Measurements from ENCODE around the gene ENSA. TPM values are rescaled to one million over a fixed set of nuclear protein-coding genes. Genes with fewer than 3 reads are reported as not detected.
"Not testable (repeated sequence)": the region's sequence is repeated elsewhere in the genome, so short reads cannot be mapped to it uniquely, and the experiment has no call there.

Gene ENSA
- total RNA-seq, 1 donor from 2014 or later = 126 TPM

DNA sequence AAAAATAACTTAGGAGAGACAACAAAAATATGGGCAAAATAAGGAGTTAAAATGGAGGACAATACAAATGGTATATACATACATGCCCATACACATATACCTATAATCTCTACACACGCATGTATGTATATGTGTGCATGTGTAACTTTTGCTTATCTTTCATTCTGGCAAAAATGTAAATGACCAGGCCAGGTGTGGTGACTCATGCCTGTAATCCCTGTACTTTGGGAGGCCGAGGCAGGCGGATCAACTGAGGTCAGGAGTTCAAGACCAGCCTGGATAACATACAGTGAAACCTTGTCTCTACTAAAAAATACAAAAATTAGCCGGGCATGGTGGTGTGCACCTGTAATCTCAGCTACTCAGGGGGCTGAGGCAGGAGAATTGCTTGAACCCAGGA is 31.1 kb downstream of the ENSA start:
- DNase-seq; intact Hi-C loops (cut with micrococcal nuclease); ATAC-seq: not testable (repeated sequence)

- ATAC-seq (no peak), DNase-seq (no peak)
- intact Hi-C loops (cut with micrococcal nuclease) = no loop called here
Measured at GRCh38 chr1:150596976-150597375, 32.4 kb downstream of the ENSA start.

- ATAC-seq = no peak
- intact Hi-C loops (cut with micrococcal nuclease) = no loop called here
- DNase-seq = no peak
Measured at GRCh38 chr1:150596095-150596892, 33.1 kb downstream of the ENSA start.

- ATAC-seq = no peak
- no peak for DNase-seq
- intact Hi-C loops (cut with micrococcal nuclease) = no loop called here
Measured at GRCh38 chr1:150582371-150582770, 47.0 kb downstream of the ENSA start.

- intact Hi-C loops (cut with micrococcal nuclease); DNase-seq; ATAC-seq: not testable (repeated sequence)
Measured at GRCh38 chr1:150581962-150582361, 47.5 kb downstream of the ENSA start.

DNA sequence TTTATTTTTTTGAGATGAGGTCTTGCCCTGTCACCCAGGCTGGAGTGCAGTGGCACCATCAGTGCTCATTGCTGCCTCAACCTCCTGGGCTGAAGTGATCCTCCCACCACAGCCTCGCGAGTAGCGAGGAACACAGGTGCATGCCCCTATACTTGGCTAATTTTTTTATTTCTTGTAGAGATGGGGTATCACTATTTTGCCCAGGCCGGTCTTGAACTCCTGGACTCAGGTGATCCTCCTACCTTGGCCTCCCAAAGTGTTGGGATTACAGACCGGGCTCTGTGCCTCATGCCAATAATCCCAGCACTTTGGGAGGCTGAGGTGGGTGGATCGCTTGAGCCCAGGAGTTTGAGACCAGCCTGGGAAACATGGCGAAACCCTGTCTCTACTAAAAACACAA is 48.0 kb downstream of the ENSA start:
- ATAC-seq; intact Hi-C loops (cut with micrococcal nuclease); DNase-seq: not testable (repeated sequence)

DNA sequence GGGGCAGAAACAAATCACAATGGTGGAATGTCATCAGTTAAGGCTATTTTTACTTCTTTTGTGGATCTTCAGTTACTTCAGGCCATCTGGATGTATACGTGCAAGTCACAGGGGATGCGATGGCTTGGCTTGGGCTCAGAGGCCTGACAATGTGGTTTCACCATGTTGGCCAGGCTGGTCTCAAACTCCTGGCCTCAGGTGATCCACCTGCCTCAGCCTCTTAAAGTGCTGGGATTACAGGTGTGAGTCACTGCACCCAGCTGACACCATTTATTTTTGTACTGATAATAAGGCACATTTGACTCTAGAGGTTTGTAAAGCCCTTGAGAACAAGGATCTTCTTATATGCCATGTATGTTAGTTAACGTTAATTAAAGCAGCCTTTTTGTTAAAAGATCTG is 48.4 kb downstream of the ENSA start:
- intact Hi-C loops (cut with micrococcal nuclease); DNase-seq; ATAC-seq: not testable (repeated sequence)

GRCh38 chr1:150579945-150580642 is 49.3 kb downstream of the ENSA start:
- ATAC-seq = peak; percentile 3
- DNase-seq = no peak
- intact Hi-C loops (cut with micrococcal nuclease) = loop anchor here (5.0 kb wide), 1 partner anchor 42 kb away; no protein-coding TSS in a partner anchor

DNA sequence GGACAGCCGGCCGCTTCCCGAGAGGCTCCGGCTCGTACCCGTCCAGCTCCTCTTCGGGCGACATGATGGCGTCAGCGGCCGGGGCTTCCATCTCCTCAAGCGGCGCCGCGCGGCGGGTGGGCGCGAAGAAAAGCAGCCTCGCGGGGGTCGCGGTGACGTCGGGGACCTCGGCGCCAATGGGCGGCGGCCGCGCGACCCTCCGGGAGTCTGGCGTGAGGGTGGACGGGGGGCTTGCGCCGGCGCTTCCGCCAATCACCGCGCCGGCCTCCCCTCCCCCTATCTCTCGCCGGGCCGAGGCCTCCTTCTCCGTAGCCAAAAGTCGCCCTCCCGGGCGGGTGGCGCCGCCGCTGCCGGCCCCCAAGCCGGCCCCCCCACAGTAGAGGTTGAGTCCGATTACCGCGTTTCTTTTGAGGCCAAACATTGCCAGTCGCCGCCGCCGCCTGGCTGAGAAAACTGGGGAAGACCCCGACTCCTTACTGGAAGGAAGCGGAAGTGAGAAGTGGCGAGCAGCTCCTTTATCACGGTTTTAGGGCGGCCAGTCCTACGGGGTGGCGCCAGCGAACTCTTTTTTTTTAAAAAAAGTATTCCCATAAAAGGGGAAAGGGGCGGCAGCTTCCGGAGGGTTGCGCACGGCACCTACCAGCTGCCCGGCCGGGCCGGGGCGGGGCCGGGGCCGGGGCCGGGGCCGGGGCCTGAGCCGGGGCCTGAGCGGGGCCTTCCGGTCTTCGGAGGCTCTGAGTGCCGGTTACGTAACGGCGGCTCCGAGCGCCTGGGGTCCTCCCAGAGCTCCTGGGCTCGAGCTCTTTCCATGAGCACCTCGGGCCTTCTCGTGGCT is 50.1 kb downstream of the ENSA start, which contains the start of gene MCL1:
Gene MCL1, minus strand, starts transcription at position 501 of the 835 bp plus-strand sequence. Its CDS starts 80 bp downstream, at position 421.
- intact Hi-C loops (cut with micrococcal nuclease) = loop anchor here (5.0 kb wide), 1 partner anchor 43 kb away; no protein-coding TSS in a partner anchor
- peak; percentile 97 for DNase-seq
- peak; percentile 91 for ATAC-seq

DNA sequence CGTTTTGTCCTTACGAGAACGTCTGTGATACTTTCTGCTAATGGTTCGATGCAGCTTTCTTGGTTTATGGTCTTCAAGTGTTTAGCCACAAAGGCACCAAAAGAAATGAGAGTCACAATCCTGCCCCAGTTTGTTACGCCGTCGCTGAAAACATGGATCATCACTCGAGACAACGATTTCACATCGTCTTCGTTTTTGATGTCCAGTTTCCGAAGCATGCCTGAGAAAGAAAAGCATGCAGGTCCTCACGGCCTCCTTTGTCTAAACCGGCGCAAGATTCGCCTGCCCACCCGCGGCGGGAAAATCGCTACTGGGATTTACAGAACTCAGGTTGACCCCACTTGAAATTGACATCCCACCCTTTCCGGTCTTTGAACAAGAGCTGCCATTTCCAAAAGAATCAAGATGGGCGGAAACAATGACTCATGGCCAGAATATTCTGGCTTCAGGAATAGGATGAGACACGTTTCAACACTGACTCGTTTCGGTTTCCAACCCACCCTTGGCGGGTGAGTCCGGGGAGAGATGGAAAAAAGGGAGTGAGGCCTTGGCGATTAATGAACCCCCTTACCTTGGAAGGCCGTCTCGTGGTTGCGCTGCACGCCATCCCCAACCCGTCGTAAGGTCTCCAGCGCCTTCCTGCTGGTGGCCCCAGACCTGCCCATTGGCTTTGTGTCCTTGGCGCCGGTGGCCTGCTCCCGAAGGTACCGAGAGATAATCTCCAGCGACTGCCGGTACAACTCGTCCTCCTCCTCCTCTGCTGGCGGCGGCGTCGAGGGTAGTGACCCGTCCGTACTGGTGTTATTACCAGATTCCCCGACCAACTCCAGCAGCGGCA is 50.9 kb downstream of the ENSA start:
- ATAC-seq = peak; percentile 42
- DNase-seq = peak; percentile 62
- intact Hi-C loops (cut with micrococcal nuclease) = loop anchor here (5.0 kb wide), 1 partner anchor 44 kb away; no protein-coding TSS in a partner anchor

- ATAC-seq (no peak), DNase-seq (no peak)
- intact Hi-C loops (cut with micrococcal nuclease) = loop anchor here (5.0 kb wide), 1 partner anchor 45 kb away; no protein-coding TSS in a partner anchor
Measured at GRCh38 chr1:150577557-150578271, 51.7 kb downstream of the ENSA start.

- intact Hi-C loops (cut with micrococcal nuclease) = loop anchor here (5.0 kb wide), 1 partner anchor 45 kb away; no protein-coding TSS in a partner anchor
- ATAC-seq (no peak), DNase-seq (no peak)
Measured at GRCh38 chr1:150576794-150577556, 52.4 kb downstream of the ENSA start.

DNA sequence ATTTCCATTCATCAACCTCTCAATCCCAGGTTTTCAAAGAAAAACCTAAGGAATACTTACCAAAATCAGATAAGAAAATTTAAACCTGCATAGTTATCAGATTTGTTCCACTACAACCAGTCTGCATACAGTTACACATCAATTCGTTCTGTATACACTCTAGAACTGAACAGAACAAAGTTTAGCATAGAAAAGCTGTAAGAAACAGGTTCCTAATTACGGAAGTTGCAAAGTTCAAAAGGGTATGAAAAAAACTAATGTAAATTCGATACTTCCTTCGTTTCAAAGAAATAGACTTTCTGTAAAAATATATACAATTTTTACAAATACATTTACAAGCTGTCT is 53.1 kb downstream of the ENSA start:
- intact Hi-C loops (cut with micrococcal nuclease) = loop anchor here (5.0 kb wide), 1 partner anchor 46 kb away; no protein-coding TSS in a partner anchor
- no peak for DNase-seq
- no peak for ATAC-seq

DNA sequence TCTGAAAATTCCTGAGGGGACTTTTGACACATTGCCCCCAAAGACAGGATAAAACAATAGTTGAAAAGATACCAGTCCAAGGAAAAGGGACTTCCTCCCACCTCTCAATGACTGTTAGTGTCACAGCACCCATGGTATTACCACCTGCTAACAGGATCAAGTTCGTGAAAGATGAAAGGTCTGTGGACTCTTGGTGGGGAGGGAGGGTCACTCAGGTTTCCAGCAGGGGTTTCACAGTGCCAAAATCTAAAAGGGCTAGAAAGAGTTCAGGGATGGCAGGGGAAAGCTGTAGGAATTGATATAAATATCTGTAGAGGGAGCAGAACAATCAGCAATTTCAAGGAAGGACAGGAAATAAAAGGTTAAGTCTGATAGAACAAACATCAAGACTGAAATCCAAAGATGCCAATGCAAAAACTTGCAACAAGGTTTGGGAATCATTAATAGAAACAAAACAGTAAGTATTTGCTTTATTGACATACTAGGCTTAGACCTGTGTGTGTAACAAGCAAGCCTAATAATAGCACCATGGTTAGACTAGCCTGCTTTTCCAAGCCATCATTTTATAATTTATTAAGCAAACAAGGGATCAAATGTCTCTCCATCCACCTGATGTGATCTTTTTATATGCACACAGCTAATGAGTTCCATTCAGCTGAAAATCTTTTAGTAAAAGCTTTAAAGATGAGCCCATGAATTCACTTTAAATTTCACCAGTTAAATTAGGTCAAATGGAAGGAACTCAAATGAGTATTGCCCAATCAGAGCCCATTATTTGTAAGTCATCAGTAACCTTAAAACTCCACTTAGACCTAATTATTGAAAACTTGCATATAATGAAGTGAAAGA is 53.7 kb downstream of the ENSA start:
- intact Hi-C loops (cut with micrococcal nuclease) = loop anchor here (5.0 kb wide), 1 partner anchor 47 kb away; no protein-coding TSS in a partner anchor
- DNase-seq (no peak), ATAC-seq (no peak)

GRCh38 chr1:150575072-150575489 is 54.3 kb downstream of the ENSA start:
- DNase-seq (no peak), ATAC-seq (peak; percentile 31)
- intact Hi-C loops (cut with micrococcal nuclease) = loop anchor here (5.0 kb wide), 1 partner anchor 47 kb away; no protein-coding TSS in a partner anchor
